Lung (tissue), 12 donors: Measurements from ENCODE around the gene ITIH2. TPM values are rescaled to one million over a fixed set of nuclear protein-coding genes. Genes with fewer than 3 reads are reported as not detected.
A peak's percentile ranks its signal among the peaks of the same experiment; 100 is the strongest.

Source experiments
- ATAC-seq: fragments of 200-7000 bp; cut with Tn5 transposase; one replicate; pipeline ENCODE4 v1.9.1; 2020; ENCODE audit warnings: moderate number of reproducible peaks; ENCODE audit not compliant: insufficient read depth, low FRiP score
- DNase-seq, 3 donors: peaks; one replicate each; pipeline ENCODE4 v3.0.0-alpha.2; 2013 to 2017
- H3K27ac ChIP-seq, 2 donors: one replicate each; pipeline ENCODE4 v1.5.1; 2013; ENCODE audit warnings: mild to moderate bottlenecking in 2 of 2, moderate library complexity in 2 of 2, control low read depth in 1 of 2, inconsistent platforms in 1 of 2, low read depth in 1 of 2, low read length in 1 of 2
- H3K27me3 ChIP-seq, 3 donors: one replicate each; pipeline ENCODE4 v1.5.1; 2013; ENCODE audit warnings: low read length in 2 of 3; ENCODE audit not compliant: control insufficient read depth in 3 of 3, insufficient read depth in 3 of 3
- H3K36me3 ChIP-seq, 4 donors: one replicate each; pipeline ENCODE4 v1.5.1; 2013; ENCODE audit warnings: low read length in 4 of 4, mild to moderate bottlenecking in 1 of 4, moderate library complexity in 1 of 4; ENCODE audit not compliant: control insufficient read depth in 4 of 4, insufficient read depth in 4 of 4
- H3K4me1 ChIP-seq, 5 donors: one replicate each; pipeline ENCODE4 v1.5.1; 2013; ENCODE audit warnings: low read length in 5 of 5, mild to moderate bottlenecking in 2 of 5, moderate library complexity in 1 of 5; ENCODE audit not compliant: control insufficient read depth in 5 of 5, insufficient read depth in 5 of 5
- H3K4me3 ChIP-seq: one replicate; pipeline ENCODE4 v1.5.1; 2013; ENCODE audit warnings: mild to moderate bottlenecking, control low read depth, moderate library complexity
- H3K9ac ChIP-seq, 2 donors: one replicate each; pipeline ENCODE4 v1.5.1; 2013; ENCODE audit warnings: low read length in 2 of 2, control low read depth in 1 of 2; ENCODE audit not compliant: insufficient read depth in 1 of 2
- H3K9me3 ChIP-seq, 4 donors: one replicate each; pipeline ENCODE4 v1.5.1; 2013; ENCODE audit warnings: low read length in 3 of 4, mild to moderate bottlenecking in 1 of 4, moderate library complexity in 1 of 4; ENCODE audit not compliant: control insufficient read depth in 4 of 4, insufficient read depth in 3 of 4
- WGBS, 2 donors: extraction: QIAGEN DNeasy Blood & Tissue Kit; methylation state at CpG; one replicate each; pipeline ENCODE4 v1.1.7; 2013; 5-methylcytosine and 5-hydroxymethylcytosine counted together
- polyA plus RNA-seq, 2 donors: library from polyadenylated mRNA; stranded (reverse); fragments of 200-250 nt; gene quantifications; one replicate each; pipeline ENCODE4 v1.2.1, GENCODE V29; 2013
- total RNA-seq, 2 donors: library from RNA; depleted of rRNA in 1 of 2; stranded (reverse); fragments of >200 nt in 1 of 2; gene quantifications; one replicate each; pipeline ENCODE4 v1.2.1, GENCODE V29; 2014 to 2021
- TF ChIP-seq, protein P1 (sequence below): IDR thresholded peaks from 2 replicates; pipeline ENCODE4 v1.5.1; 2012; ENCODE audit warnings: mild to moderate bottlenecking; ENCODE audit errors: control extremely low read depth, extremely low read depth
- donor health status: control.
- donor health status: control.
- donor health status: Bipolar disorder and iron deficiency.
- donor health status: healthy.
- donor health status: DM: yes; HTN: yes; CAD: no.

Gene ITIH2
- total and polyA plus RNA-seq, 4 donors: 0.08 to 4.9 (median 0.95) TPM; not detected in 1

- TF ChIP-seq, protein P1, sequence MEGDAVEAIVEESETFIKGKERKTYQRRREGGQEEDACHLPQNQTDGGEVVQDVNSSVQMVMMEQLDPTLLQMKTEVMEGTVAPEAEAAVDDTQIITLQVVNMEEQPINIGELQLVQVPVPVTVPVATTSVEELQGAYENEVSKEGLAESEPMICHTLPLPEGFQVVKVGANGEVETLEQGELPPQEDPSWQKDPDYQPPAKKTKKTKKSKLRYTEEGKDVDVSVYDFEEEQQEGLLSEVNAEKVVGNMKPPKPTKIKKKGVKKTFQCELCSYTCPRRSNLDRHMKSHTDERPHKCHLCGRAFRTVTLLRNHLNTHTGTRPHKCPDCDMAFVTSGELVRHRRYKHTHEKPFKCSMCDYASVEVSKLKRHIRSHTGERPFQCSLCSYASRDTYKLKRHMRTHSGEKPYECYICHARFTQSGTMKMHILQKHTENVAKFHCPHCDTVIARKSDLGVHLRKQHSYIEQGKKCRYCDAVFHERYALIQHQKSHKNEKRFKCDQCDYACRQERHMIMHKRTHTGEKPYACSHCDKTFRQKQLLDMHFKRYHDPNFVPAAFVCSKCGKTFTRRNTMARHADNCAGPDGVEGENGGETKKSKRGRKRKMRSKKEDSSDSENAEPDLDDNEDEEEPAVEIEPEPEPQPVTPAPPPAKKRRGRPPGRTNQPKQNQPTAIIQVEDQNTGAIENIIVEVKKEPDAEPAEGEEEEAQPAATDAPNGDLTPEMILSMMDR: no peak
- Histone ChIP-seq H3K27ac (peak overlapping the region; percentile 87 to 93), H3K36me3 (peaks cover 0 to 4% (median 0%) of the 10 kb centered on the region in 4 donors), H3K27me3 (no peaks in the 10 kb centered on the region), H3K4me3 (peak overlapping the region; percentile 81), H3K9ac (peak overlapping the region; percentile 63 to 82), H3K4me1 (peaks cover 0 to 26% (median 8%) of the 10 kb centered on the region in 5 donors), H3K9me3 (no peaks in the 10 kb centered on the region)
- ATAC-seq: no peak
- peak in 2 of 3 donors; percentile 34 to 69 for DNase-seq
- WGBS, 2 donors: 4 to 5% methylated on average over 25 of the region's 25 CpGs
Observed at GRCh38 chr10:7788639-7789286, 85.6 kb downstream of the ITIH2 start.

DNA sequence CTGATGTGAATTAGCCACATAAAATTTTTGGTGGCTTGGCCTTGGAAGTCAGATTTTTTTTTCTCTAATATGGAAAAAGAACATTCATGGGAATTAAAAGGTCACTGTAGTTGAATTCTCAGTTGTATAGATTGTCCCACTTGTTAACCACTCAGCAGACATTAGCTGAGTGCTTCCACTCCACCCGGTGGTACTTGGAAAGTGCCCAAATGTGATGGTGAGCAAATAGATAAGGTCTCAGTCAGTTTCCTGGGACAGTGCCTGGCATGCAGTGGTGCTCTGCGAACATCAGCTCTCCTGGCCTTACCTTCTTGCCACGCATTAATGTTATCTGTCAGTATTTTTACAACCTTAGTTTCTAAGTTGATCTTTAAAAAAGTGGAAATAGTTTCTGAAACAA, 86.3 kb downstream of the ITIH2 start:
- H3K36me3 ChIP-seq: peaks cover 0 to 4% (median 0%) of the 10 kb centered on the region in 4 donors
- H3K4me1 ChIP-seq: peaks cover 0 to 26% (median 8%) of the 10 kb centered on the region in 5 donors
- no peaks in the 10 kb centered on the region for H3K27me3 ChIP-seq
- TF ChIP-seq, protein P1: no peak
- no peak overlapping the region for H3K4me3 ChIP-seq
- 46 to 52% methylated on average over 3 of the region's 3 CpGs for WGBS, 2 donors
- DNase-seq (peak in 1 of 3 donors; percentile 14), ATAC-seq (no peak)
- H3K9me3 ChIP-seq: no peaks in the 10 kb centered on the region
- H3K27ac ChIP-seq: peak overlapping the region in 1 of 2 donors; percentile 93
- peak overlapping the region; percentile 63 to 82 for H3K9ac ChIP-seq

DNA sequence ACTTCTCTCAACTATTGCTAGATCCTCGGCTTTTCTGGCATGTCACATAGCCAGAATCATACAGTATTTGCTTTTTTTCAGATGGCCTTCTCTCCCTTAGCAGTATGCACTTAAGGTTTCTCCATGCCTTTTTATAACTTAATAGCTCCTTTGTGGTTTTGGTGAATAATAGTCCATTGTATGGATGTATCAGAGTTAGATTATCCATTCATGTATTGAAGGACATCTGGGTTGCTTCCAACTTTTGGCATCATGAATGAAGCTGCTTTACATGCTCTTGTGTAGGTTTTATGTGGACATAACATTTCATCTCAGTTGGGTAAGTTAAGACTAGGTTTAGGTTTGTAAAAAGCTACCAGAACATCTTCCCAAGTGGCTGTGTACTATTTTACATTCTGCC, 89.4 kb downstream of the ITIH2 start:
- Histone ChIP-seq H3K27ac (peak overlapping the region in 1 of 2 donors; percentile 60), H3K9ac (no peak overlapping the region), H3K4me3 (no peak overlapping the region), H3K9me3 (no peaks in the 10 kb centered on the region), H3K4me1 (peaks cover 0 to 18% (median 3%) of the 10 kb centered on the region in 5 donors), H3K36me3 (peaks cover 0 to 11% (median 6%) of the 10 kb centered on the region in 4 donors), H3K27me3 (no peaks in the 10 kb centered on the region)
- ATAC-seq (no peak), DNase-seq (no peak)
- 76 to 97% methylated on average over 1 of the region's 1 CpG for WGBS, 2 donors
- TF ChIP-seq, protein P1: no peak
